ENCODE data around the gene CTTN.
A peak's percentile ranks its signal among the peaks of the same experiment; 100 is the strongest.

The CTTN gene

GRCh38 chr11:70397983-70398833, at the start of gene CTTN:
Gene CTTN (plus strand): TSS chr11:70398529. CDS start chr11:70407298, 8,769 bp downstream.
- peak; percentile 98 for DNase-seq (ENCODE audit: low spot score)

GRCh38 chr11:70348608-70349007, 49.7 kb upstream of the CTTN start:
- no peak for DNase-seq (ENCODE audit: low spot score)

- no peak for DNase-seq (ENCODE audit: low spot score)
Observed at GRCh38 chr11:70351646-70352045, 46.7 kb upstream of the CTTN start.

GRCh38 chr11:70352100-70352499, 46.2 kb upstream of the CTTN start:
- no peak for DNase-seq (ENCODE audit: low spot score)

- DNase-seq (ENCODE audit: low spot score): no peak
Observed at GRCh38 chr11:70352601-70353000, 45.7 kb upstream of the CTTN start.

- DNase-seq (ENCODE audit: low spot score): no peak
Observed at GRCh38 chr11:70353329-70353728, 45.0 kb upstream of the CTTN start.

GRCh38 chr11:70353900-70354568, 44.3 kb upstream of the CTTN start:
- DNase-seq (ENCODE audit: low spot score): no peak

GRCh38 chr11:70354629-70355028, 43.7 kb upstream of the CTTN start:
- DNase-seq (ENCODE audit: low spot score): no peak

GRCh38 chr11:70358753-70359152, 39.6 kb upstream of the CTTN start:
- no peak for DNase-seq (ENCODE audit: low spot score)

- no peak for DNase-seq (ENCODE audit: low spot score)
Observed at GRCh38 chr11:70359451-70360205, 38.7 kb upstream of the CTTN start.

- DNase-seq (ENCODE audit: low spot score): no peak
Observed at GRCh38 chr11:70360211-70360610, 38.1 kb upstream of the CTTN start.

GRCh38 chr11:70364178-70364577, 34.2 kb upstream of the CTTN start:
- no peak for DNase-seq (ENCODE audit: low spot score)

- DNase-seq (ENCODE audit: low spot score): no peak
Observed at GRCh38 chr11:70364745-70365543, 33.4 kb upstream of the CTTN start.

- DNase-seq (ENCODE audit: low spot score): no peak
Observed at GRCh38 chr11:70365544-70365927, 32.8 kb upstream of the CTTN start.

- DNase-seq (ENCODE audit: low spot score): no peak
Observed at GRCh38 chr11:70367071-70367470, 31.3 kb upstream of the CTTN start.

- DNase-seq (ENCODE audit: low spot score): no peak
Observed at GRCh38 chr11:70368961-70369360, 29.4 kb upstream of the CTTN start.

- DNase-seq (ENCODE audit: low spot score): no peak
Observed at GRCh38 chr11:70371241-70371640, 27.1 kb upstream of the CTTN start.

GRCh38 chr11:70372076-70372475, 26.3 kb upstream of the CTTN start:
- DNase-seq (ENCODE audit: low spot score): no peak

- no peak for DNase-seq (ENCODE audit: low spot score)
Observed at GRCh38 chr11:70376621-70377020, 21.7 kb upstream of the CTTN start.

- no peak for DNase-seq (ENCODE audit: low spot score)
Observed at GRCh38 chr11:70377645-70378044, 20.7 kb upstream of the CTTN start.

GRCh38 chr11:70378506-70379134, 19.7 kb upstream of the CTTN start:
- DNase-seq (ENCODE audit: low spot score): no peak
